Measurements from ENCODE around the gene IFI30.

- TF ChIP-seq CTCF (IDR thresholded peaks at IDR 0.05; ENCODE audit: extremely low read depth in 1 of 2, insufficient read depth in 1 of 2, low read depth in 1 of 2, low read length in 2 of 2) (no peak), FOS (IDR thresholded peaks at IDR 0.05; ENCODE audit: borderline replicate concordance, insufficient read depth, low read length) (no peak), POLR2AphosphoS5 (IDR thresholded peaks at IDR 0.05; ENCODE audit: insufficient read depth, low read depth, low read length) (no peak), EZH2 (IDR thresholded peaks at IDR 0.05; ENCODE audit: borderline replicate concordance, low read depth, low read length, severe bottlenecking) (no peak), JUN (IDR thresholded peaks at IDR 0.05; ENCODE audit: borderline replicate concordance, insufficient read depth, insufficient read length, low read depth) (no peak), GATA2 (IDR thresholded peaks at IDR 0.05; ENCODE audit: insufficient read depth, insufficient read length, low read depth, low read length) (no peak)
These were observed 49.8 kb upstream of the IFI30 start for GRCh38 chr19:18123819-18124218.

All from endothelial cell of umbilical vein (primary cell).